GM23338 (cell line): ENCODE results near the gene NPAS3. TPM values are rescaled to one million over a fixed set of nuclear protein-coding genes. Genes with fewer than 3 reads are reported as not detected.

ENCODE experiments used
- ATAC-seq: fragments of 200-7000 bp; cut with Tn5 transposase; 3 replicates; pipeline ENCODE4 v1.9.1; 2020
- DNase-seq: peaks from one replicate; pipeline ENCODE4 v3.0.0-alpha.2; 2015; ENCODE audit warnings: low spot score
- H2AFZ ChIP-seq: fragments of 200-600 bp; sonication (generic); 2 replicates; pipeline ENCODE4 v1.8.0; 2016; ENCODE audit warnings: antibody characterized with exemption, mild to moderate bottlenecking, moderate library complexity
- H3F3A ChIP-seq: fragments of 200-600 bp; sonication (generic); replicated peaks from 2 replicates; pipeline ENCODE4 v1.8.0; 2017; ENCODE audit warnings: antibody characterized with exemption, mixed run types, low read depth
- H3K27ac ChIP-seq: fragments of 200-600 bp; sonication (generic); 2 replicates; pipeline ENCODE4 v1.6.1; 2016; ENCODE audit warnings: low read depth
- H3K27me3 ChIP-seq: fragments of 200-600 bp; sonication (generic); 2 replicates; pipeline ENCODE4 v1.8.0; 2016; ENCODE audit warnings: mild to moderate bottlenecking, mixed run types, moderate library complexity; ENCODE audit not compliant: insufficient read depth
- H3K36me3 ChIP-seq: fragments of 200-600 bp; sonication (generic); 2 replicates; pipeline ENCODE4 v1.8.0; 2016; ENCODE audit warnings: mild to moderate bottlenecking; ENCODE audit not compliant: insufficient read depth
- H3K4me1 ChIP-seq: fragments of 200-600 bp; sonication (generic); 2 replicates; pipeline ENCODE4 v1.8.0; 2016; ENCODE audit warnings: mild to moderate bottlenecking, moderate library complexity; ENCODE audit not compliant: insufficient read depth
- H3K4me2 ChIP-seq: fragments of 200-600 bp; sonication (generic); 2 replicates; pipeline ENCODE4 v1.7.1; 2017; ENCODE audit warnings: mixed run types
- H3K4me3 ChIP-seq: fragments of 200-600 bp; sonication (generic); 2 replicates; pipeline ENCODE4 v1.6.1; 2016; ENCODE audit warnings: mixed run types
- H3K79me2 ChIP-seq: fragments of 200-600 bp; sonication (generic); replicated peaks from 2 replicates; pipeline ENCODE4 v1.8.0; 2017; ENCODE audit warnings: mild to moderate bottlenecking; ENCODE audit not compliant: insufficient read depth
- H3K9me2 ChIP-seq: fragments of 200-600 bp; sonication (generic); 2 replicates; pipeline ENCODE4 v1.8.0; 2017; ENCODE audit not compliant: insufficient read depth
- H4K20me1 ChIP-seq: fragments of 200-600 bp; sonication (generic); replicated peaks from 2 replicates; pipeline ENCODE4 v1.8.0; 2017; ENCODE audit warnings: mild to moderate bottlenecking; ENCODE audit not compliant: insufficient read depth
- H3K27ac Mint-ChIP-seq: 2 replicates; pipeline ENCODE4 v1.8.0; 2020; ENCODE audit warnings: inconsistent platforms, mild to moderate bottlenecking, moderate library complexity, mixed read lengths
- H3K27me3 Mint-ChIP-seq: 3 replicates; pipeline ENCODE4 v1.8.0; 2022; ENCODE audit warnings: low read depth, mild to moderate bottlenecking, moderate library complexity, mixed read lengths, inconsistent platforms; ENCODE audit not compliant: insufficient read depth, poor library complexity
- H3K36me3 Mint-ChIP-seq: 3 replicates; pipeline ENCODE4 v1.8.0; 2021; ENCODE audit warnings: low read depth, mild to moderate bottlenecking, inconsistent platforms, moderate library complexity, mixed read lengths
- H3K4me1 Mint-ChIP-seq: 3 replicates; pipeline ENCODE4 v1.8.0; 2020; ENCODE audit warnings: mild to moderate bottlenecking, inconsistent platforms, mixed read lengths
- H3K4me3 Mint-ChIP-seq: 3 replicates; pipeline ENCODE4 v1.8.0; 2021; ENCODE audit warnings: moderate library complexity, mild to moderate bottlenecking, inconsistent platforms, mixed read lengths
- H3K9me3 Mint-ChIP-seq: 3 replicates; pipeline ENCODE4 v1.8.0; 2020; ENCODE audit warnings: moderate library complexity, mild to moderate bottlenecking, inconsistent platforms, mixed read lengths
- CREB1 ChIP-seq: fragments of 250-450 bp; sonication (Bioruptor Pico); IDR thresholded peaks from 2 replicates; pipeline ENCODE4 v1.5.0; 2020; ENCODE audit warnings: low read depth, mild to moderate bottlenecking, moderate library complexity
- CTCF ChIP-seq, 2 experiments: fragments of 200-600 bp in 1 of 2; sonication (generic) in 1 of 2; conservative IDR thresholded peaks; 2 replicates each; pipeline versions ENCODE4 v1.5.1 to v1.6.1; 2016 to 2017; ENCODE audit warnings: antibody characterized with exemption in 2 of 2, low read depth in 2 of 2, mild to moderate bottlenecking in 2 of 2, moderate library complexity in 1 of 2
- ETS1 ChIP-seq: IDR thresholded peaks from 2 replicates; pipeline ENCODE4 v1.6.1; 2016; ENCODE audit warnings: antibody characterized with exemption
- EZH2 ChIP-seq: fragments of 200-600 bp; sonication (generic); IDR thresholded peaks from one replicate; pipeline ENCODE4 v1.8.0; 2017; ENCODE audit warnings: antibody characterized with exemption, mild to moderate bottlenecking, low read depth; ENCODE audit not compliant: unreplicated experiment
- EZH2phosphoT487 ChIP-seq: fragments of 200-600 bp; sonication (generic); IDR thresholded peaks from one replicate; pipeline ENCODE4 v1.8.1; 2018; ENCODE audit warnings: antibody characterized with exemption; ENCODE audit not compliant: unreplicated experiment
- JUNB ChIP-seq: IDR thresholded peaks from one replicate; pipeline ENCODE4 v1.6.1; 2016; ENCODE audit warnings: antibody characterized with exemption; ENCODE audit not compliant: unreplicated experiment
- NANOG ChIP-seq: IDR thresholded peaks from 2 replicates; pipeline ENCODE4 v1.6.1; 2016; ENCODE audit warnings: antibody characterized with exemption, borderline replicate concordance
- POLR2AphosphoS5 ChIP-seq: IDR thresholded peaks from 2 replicates; pipeline ENCODE4 v1.6.1; 2016; ENCODE audit warnings: antibody characterized with exemption, low read depth
- REST ChIP-seq: IDR thresholded peaks from one replicate; pipeline ENCODE4 v1.6.1; 2018; ENCODE audit warnings: antibody characterized with exemption; ENCODE audit not compliant: unreplicated experiment
- STAT1 ChIP-seq: IDR thresholded peaks from one replicate; pipeline ENCODE4 v1.6.1; 2016; ENCODE audit warnings: antibody characterized with exemption; ENCODE audit not compliant: unreplicated experiment
- ZNF114 ChIP-seq: fragments of 250-450 bp; sonication (Bioruptor Pico); IDR thresholded peaks from 2 replicates; pipeline ENCODE4 v1.5.0; 2020; ENCODE audit warnings: mild to moderate bottlenecking, moderate library complexity
- ZNF331 ChIP-seq: fragments of 250-450 bp; sonication (Bioruptor Pico); IDR thresholded peaks from 2 replicates; pipeline ENCODE4 v1.5.0; 2020; ENCODE audit warnings: low read depth, mild to moderate bottlenecking, moderate library complexity
- ZNF462 ChIP-seq: fragments of 250-450 bp; sonication (Bioruptor Pico); IDR thresholded peaks from 2 replicates; pipeline ENCODE4 v1.5.0; 2020; ENCODE audit warnings: mild to moderate bottlenecking, moderate library complexity
- polyA plus RNA-seq: library from polyadenylated mRNA; unstranded; fragments of >200 nt; fragmentation: Nextera tagmentation; extraction: Ambion mirVana; gene quantifications from 2 replicates; pipeline ENCODE4 v1.2.1, GENCODE V29; 2016
- total RNA-seq: library from RNA; depleted of rRNA; stranded (reverse); fragments of >200 nt; shearing (Covaris generic); gene quantifications from 2 replicates; pipeline ENCODE4 v1.2.3, GENCODE V29; 2014

NPAS3 gene
- total and polyA plus RNA-seq, 2 experiments from 2014 or later: 0.17 to 0.19 TPM

- Mint-ChIP-seq H3K9me3 (no peaks in the 10 kb centered on the region), H3K4me1 (peaks cover 27% of the 10 kb centered on the region), H3K36me3 (no peaks in the 10 kb centered on the region), H3K4me3 (no peak overlapping the region), H3K27me3 (no peaks in the 10 kb centered on the region), H3K27ac (no peak overlapping the region; the same call in 1 of the 2 replicates)
- H3K27me3 ChIP-seq: no peaks in the 10 kb centered on the region
- no peaks in the 10 kb centered on the region for H3F3A ChIP-seq
- H4K20me1 ChIP-seq: no peaks in the 10 kb centered on the region
- no peak for DNase-seq
- ATAC-seq: no peak
- H2AFZ ChIP-seq: no peak overlapping the region
- H3K9me2 ChIP-seq: no peaks in the 10 kb centered on the region
- H3K4me1 ChIP-seq: peaks cover 17% of the 10 kb centered on the region
- TF ChIP-seq EZH2 (no peak), POLR2AphosphoS5 (no peak), ZNF114 (CRISPR knock-in tag) (no peak), NANOG (no peak), ZNF331 (CRISPR knock-in tag) (no peak), CTCF (conservative IDR thresholded peaks at IDR 0.05; ENCODE audit: low read depth in 2 of 2) (no peak), JUNB (no peak), ETS1 (no peak), STAT1 (no peak), EZH2phosphoT487 (no peak), CREB1 (CRISPR knock-in tag) (no peak), ZNF462 (no peak), REST (no peak)
- H3K27ac ChIP-seq: no peak overlapping the region
- H3K4me3 ChIP-seq: no peak overlapping the region
- no peaks in the 10 kb centered on the region for H3K36me3 ChIP-seq
- H3K79me2 ChIP-seq: no peaks in the 10 kb centered on the region
- H3K4me2 ChIP-seq: no peak overlapping the region
Observed at GRCh38 chr14:33348510-33348909, 409.8 kb downstream of the NPAS3 start.
